DND-41 (cell line): ENCODE results near the gene ATAT1.
A peak's percentile ranks its signal among the peaks of the same experiment; 100 is the strongest.

Source experiments
- ATAC-seq: fragments of 200-7000 bp; cut with Tn5 transposase; 3 replicates; pipeline ENCODE4 v1.9.1; 2021; ENCODE audit warnings: low read depth; ENCODE audit not compliant: insufficient read depth
- DNase-seq: peaks from one replicate; pipeline ENCODE4 v3.0.0-alpha.2; 2020
- H2AFZ ChIP-seq: 2 replicates; pipeline ENCODE4 v1.6.0; 2012; ENCODE audit warnings: low read depth, low read length
- H3K27ac ChIP-seq: 2 replicates; pipeline ENCODE4 v1.5.1; 2012; ENCODE audit warnings: low read length, inconsistent platforms
- H3K27me3 ChIP-seq: fragments of 200-600 bp; sonication (generic); 2 replicates; pipeline ENCODE4 v1.6.0; 2012; ENCODE audit warnings: low read length, mild to moderate bottlenecking, inconsistent platforms; ENCODE audit not compliant: insufficient read depth, poor library complexity
- H3K36me3 ChIP-seq: 2 replicates; pipeline ENCODE4 v1.5.1; 2012; ENCODE audit warnings: low read length, inconsistent platforms; ENCODE audit not compliant: insufficient read depth
- H3K4me1 ChIP-seq: 2 replicates; pipeline ENCODE4 v1.5.1; 2012; ENCODE audit warnings: mild to moderate bottlenecking, low read length; ENCODE audit not compliant: insufficient read depth
- H3K4me2 ChIP-seq: 2 replicates; pipeline ENCODE4 v1.6.0; 2012; ENCODE audit warnings: mild to moderate bottlenecking, moderate library complexity, low read length, inconsistent platforms; ENCODE audit not compliant: insufficient read depth
- H3K4me3 ChIP-seq, 2 experiments: fragments of 200-600 bp in 1 of 2; shearing (Covaris generic) in 1 of 2; 2 replicates each; pipeline ENCODE4 v1.5.1; 2012 to 2016; ENCODE audit warnings: inconsistent platforms in 2 of 2, low read length in 2 of 2, mild to moderate bottlenecking in 2 of 2, low read depth in 1 of 2, moderate library complexity in 1 of 2
- H3K79me2 ChIP-seq: 2 replicates; pipeline ENCODE4 v1.6.0; 2012; ENCODE audit warnings: low read length, inconsistent platforms; ENCODE audit not compliant: insufficient read depth
- H3K9ac ChIP-seq: 2 replicates; pipeline ENCODE4 v1.6.0; 2012; ENCODE audit warnings: low read depth, mild to moderate bottlenecking, inconsistent platforms, low read length, moderate library complexity
- H3K9me3 ChIP-seq: 2 replicates; pipeline ENCODE4 v1.5.1; 2012; ENCODE audit warnings: low read length, moderate library complexity, mild to moderate bottlenecking, inconsistent platforms; ENCODE audit not compliant: insufficient read depth, severe bottlenecking
- H4K20me1 ChIP-seq: 2 replicates; pipeline ENCODE4 v1.6.0; 2012; ENCODE audit warnings: low read length; ENCODE audit not compliant: insufficient read depth
- CTCF ChIP-seq: IDR thresholded peaks from 2 replicates; pipeline ENCODE4 v1.5.1; 2012; ENCODE audit warnings: borderline replicate concordance, low read length, moderate library complexity, mild to moderate bottlenecking; ENCODE audit not compliant: poor library complexity, severe bottlenecking; ENCODE audit errors: extremely low read depth
- EZH2 ChIP-seq: IDR thresholded peaks from 3 replicates; pipeline ENCODE4 v1.6.1; 2012; ENCODE audit warnings: borderline replicate concordance, low read depth, mild to moderate bottlenecking, moderate library complexity, low read length, inconsistent platforms; ENCODE audit not compliant: severe bottlenecking

Gene ATAT1

GRCh38 chr6:30646450-30647241 lies 20.0 kb downstream of the ATAT1 start, which contains the start of gene C6orf136:
C6orf136 (plus strand) TSS chr6:30647133; CDS start chr6:30647232, 99 bp downstream.
- Histone ChIP-seq H3K4me2 (peak within 1 kb of the TSS; percentile 68), H3K79me2 (peaks cover 62% of the 10 kb centered on the region), H3K27ac (peak within 1 kb of the TSS; percentile 95), H3K9ac (peak within 1 kb of the TSS; percentile 96), H3K4me3 (peak within 1 kb of the TSS; percentile 94 to 98), H3K36me3 (peaks cover 59% of the 10 kb centered on the region), H2AFZ (peak within 1 kb of the TSS; percentile 95), H3K4me1 (peaks cover 32% of the 10 kb centered on the region), H4K20me1 (peaks cover 9% of the 10 kb centered on the region; the same call in 1 of the 2 replicates), H3K27me3 (no peaks in the 10 kb centered on the region), H3K9me3 (no peaks in the 10 kb centered on the region)
- no peak for TF ChIP-seq EZH2
- no peak for TF ChIP-seq CTCF
- ATAC-seq = peak; percentile 78
- DNase-seq = peak; percentile 95

GRCh38 chr6:30647242-30648116 lies 20.8 kb downstream of the ATAT1 start:
- no peaks in the 10 kb centered on the region for H3K9me3 ChIP-seq
- peaks cover 61% of the 10 kb centered on the region for H3K36me3 ChIP-seq
- H3K27ac ChIP-seq = peak overlapping the region; percentile 95
- H3K79me2 ChIP-seq = peaks cover 62% of the 10 kb centered on the region
- H4K20me1 ChIP-seq = peaks cover 9% of the 10 kb centered on the region; the same call in 1 of the 2 replicates
- ATAC-seq (peak; percentile 79), DNase-seq (peak; percentile 74)
- peak overlapping the region; percentile 95 for H2AFZ ChIP-seq
- peak overlapping the region; percentile 94 to 98 for H3K4me3 ChIP-seq
- peak overlapping the region; percentile 96 for H3K9ac ChIP-seq
- H3K4me1 ChIP-seq = peaks cover 32% of the 10 kb centered on the region
- H3K4me2 ChIP-seq = peak overlapping the region; percentile 68
- no peaks in the 10 kb centered on the region for H3K27me3 ChIP-seq
- TF ChIP-seq EZH2 = no peak

- DNase-seq = no peak
- Histone ChIP-seq H3K27ac (no peak overlapping the region), H3K27me3 (no peaks in the 10 kb centered on the region), H3K79me2 (peaks cover 38% of the 10 kb centered on the region), H3K36me3 (peaks cover 65% of the 10 kb centered on the region), H2AFZ (no peak overlapping the region), H4K20me1 (peaks cover 6% of the 10 kb centered on the region; the same call in 1 of the 2 replicates), H3K4me1 (peaks cover 27% of the 10 kb centered on the region), H3K9ac (no peak overlapping the region), H3K9me3 (no peaks in the 10 kb centered on the region), H3K4me3 (no peak overlapping the region), H3K4me2 (no peak overlapping the region)
- ATAC-seq = no peak
- TF ChIP-seq EZH2 (no peak), CTCF (no peak)
Observed at GRCh38 chr6:30651143-30651542, 24.5 kb downstream of the ATAT1 start.
